ENCODE data around the gene PIGU. TPM values are rescaled to one million over a fixed set of nuclear protein-coding genes. Genes with fewer than 3 reads are reported as not detected.

Gene PIGU
- total and polyA plus RNA-seq, 4 donors = 6.4 to 10.0 (median 7.2) TPM

- TF ChIP-seq TAF1 (conservative IDR thresholded peaks at IDR 0.05) (no peak), EGR1 (IDR thresholded peaks at IDR 0.05; ENCODE audit: low read depth in 2 of 2) (no peak), HNF4A (conservative IDR thresholded peaks at IDR 0.05) (no peak), NR2F2 (IDR thresholded peaks at IDR 0.05) (no peak), YY1 (IDR thresholded peaks at IDR 0.05) (no peak), FOXA1 (IDR thresholded peaks at IDR 0.05) (no peak), HNF4G (IDR thresholded peaks at IDR 0.05) (no peak)
- TF ChIP-seq, protein P1, sequence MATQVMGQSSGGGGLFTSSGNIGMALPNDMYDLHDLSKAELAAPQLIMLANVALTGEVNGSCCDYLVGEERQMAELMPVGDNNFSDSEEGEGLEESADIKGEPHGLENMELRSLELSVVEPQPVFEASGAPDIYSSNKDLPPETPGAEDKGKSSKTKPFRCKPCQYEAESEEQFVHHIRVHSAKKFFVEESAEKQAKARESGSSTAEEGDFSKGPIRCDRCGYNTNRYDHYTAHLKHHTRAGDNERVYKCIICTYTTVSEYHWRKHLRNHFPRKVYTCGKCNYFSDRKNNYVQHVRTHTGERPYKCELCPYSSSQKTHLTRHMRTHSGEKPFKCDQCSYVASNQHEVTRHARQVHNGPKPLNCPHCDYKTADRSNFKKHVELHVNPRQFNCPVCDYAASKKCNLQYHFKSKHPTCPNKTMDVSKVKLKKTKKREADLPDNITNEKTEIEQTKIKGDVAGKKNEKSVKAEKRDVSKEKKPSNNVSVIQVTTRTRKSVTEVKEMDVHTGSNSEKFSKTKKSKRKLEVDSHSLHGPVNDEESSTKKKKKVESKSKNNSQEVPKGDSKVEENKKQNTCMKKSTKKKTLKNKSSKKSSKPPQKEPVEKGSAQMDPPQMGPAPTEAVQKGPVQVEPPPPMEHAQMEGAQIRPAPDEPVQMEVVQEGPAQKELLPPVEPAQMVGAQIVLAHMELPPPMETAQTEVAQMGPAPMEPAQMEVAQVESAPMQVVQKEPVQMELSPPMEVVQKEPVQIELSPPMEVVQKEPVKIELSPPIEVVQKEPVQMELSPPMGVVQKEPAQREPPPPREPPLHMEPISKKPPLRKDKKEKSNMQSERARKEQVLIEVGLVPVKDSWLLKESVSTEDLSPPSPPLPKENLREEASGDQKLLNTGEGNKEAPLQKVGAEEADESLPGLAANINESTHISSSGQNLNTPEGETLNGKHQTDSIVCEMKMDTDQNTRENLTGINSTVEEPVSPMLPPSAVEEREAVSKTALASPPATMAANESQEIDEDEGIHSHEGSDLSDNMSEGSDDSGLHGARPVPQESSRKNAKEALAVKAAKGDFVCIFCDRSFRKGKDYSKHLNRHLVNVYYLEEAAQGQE (IDR thresholded peaks at IDR 0.05) = no peak
- 79% methylated on average over 12 of the region's 12 CpGs for WGBS
- no peak for DNase-seq (ENCODE audit: low spot score)
- Histone ChIP-seq H3K4me1 (ENCODE audit: control insufficient read depth in 4 of 4, insufficient read depth in 4 of 4, low read length in 3 of 4) (peaks cover 0 to 9% (median 6%) of the 10 kb centered on the region in 4 donors), H3K9ac (ENCODE audit: low read depth in 1 of 2, low read length in 2 of 2) (no peak overlapping the region), H3K36me3 (ENCODE audit: control insufficient read depth in 4 of 4, insufficient read depth in 3 of 4, low read depth in 1 of 4, low read length in 3 of 4) (peaks cover 8 to 14% (median 13%) of the 10 kb centered on the region in 4 donors), H3K4me3 (ENCODE audit: low read depth in 1 of 3, low read length in 3 of 3) (no peak overlapping the region), H3K27me3 (ENCODE audit: control insufficient read depth in 4 of 4, insufficient read depth in 4 of 4, low read length in 3 of 4) (no peaks in the 10 kb centered on the region), H3K27ac (ENCODE audit: low read depth in 1 of 2, low read length in 2 of 2) (no peak overlapping the region), H3K9me3 (ENCODE audit: control insufficient read depth in 4 of 4, low read length in 3 of 4) (no peaks in the 10 kb centered on the region)
These were observed 133.3 kb downstream of the PIGU start for GRCh38 chr20:34543463-34544056.

DNA sequence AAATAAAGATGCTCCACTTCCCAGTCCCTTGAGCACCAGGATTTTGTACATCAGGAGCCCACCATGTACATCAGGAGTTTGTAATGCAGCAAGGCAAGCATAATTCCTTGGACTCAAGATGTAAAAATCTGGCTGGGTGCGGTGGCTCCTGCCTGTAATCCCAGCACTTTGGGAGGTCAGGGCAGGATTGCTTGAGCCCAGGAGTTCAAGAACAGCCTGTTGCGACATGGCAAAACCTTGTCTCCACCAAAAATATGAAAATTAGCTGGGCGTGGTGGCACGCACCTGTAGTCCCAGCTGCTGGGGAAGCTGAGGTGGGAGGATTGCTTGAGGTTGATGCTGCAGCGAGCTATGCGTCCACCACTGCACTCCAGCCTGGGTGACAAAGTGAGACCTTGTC, 134.5 kb downstream of the PIGU start:
- DNase-seq (ENCODE audit: low spot score) = no peak
- Histone ChIP-seq H3K4me1 (ENCODE audit: control insufficient read depth in 4 of 4, insufficient read depth in 4 of 4, low read length in 3 of 4) (peaks cover 0 to 11% (median 8%) of the 10 kb centered on the region in 4 donors), H3K27ac (ENCODE audit: low read depth in 1 of 2, low read length in 2 of 2) (no peak overlapping the region), H3K4me3 (ENCODE audit: low read depth in 1 of 3, low read length in 3 of 3) (no peak overlapping the region), H3K9me3 (ENCODE audit: control insufficient read depth in 4 of 4, low read length in 3 of 4) (no peaks in the 10 kb centered on the region), H3K27me3 (ENCODE audit: control insufficient read depth in 4 of 4, insufficient read depth in 4 of 4, low read length in 3 of 4) (no peaks in the 10 kb centered on the region), H3K36me3 (ENCODE audit: control insufficient read depth in 4 of 4, insufficient read depth in 3 of 4, low read depth in 1 of 4, low read length in 3 of 4) (peaks cover 8 to 14% (median 13%) of the 10 kb centered on the region in 4 donors), H3K9ac (ENCODE audit: low read depth in 1 of 2, low read length in 2 of 2) (no peak overlapping the region)
- TF ChIP-seq FOXA1 (IDR thresholded peaks at IDR 0.05) = no peak
- TF ChIP-seq TAF1 (conservative IDR thresholded peaks at IDR 0.05) = no peak
- no peak for TF ChIP-seq RXRA (IDR thresholded peaks at IDR 0.05)
- 98% methylated on average over 6 of the region's 6 CpGs for WGBS

DNA sequence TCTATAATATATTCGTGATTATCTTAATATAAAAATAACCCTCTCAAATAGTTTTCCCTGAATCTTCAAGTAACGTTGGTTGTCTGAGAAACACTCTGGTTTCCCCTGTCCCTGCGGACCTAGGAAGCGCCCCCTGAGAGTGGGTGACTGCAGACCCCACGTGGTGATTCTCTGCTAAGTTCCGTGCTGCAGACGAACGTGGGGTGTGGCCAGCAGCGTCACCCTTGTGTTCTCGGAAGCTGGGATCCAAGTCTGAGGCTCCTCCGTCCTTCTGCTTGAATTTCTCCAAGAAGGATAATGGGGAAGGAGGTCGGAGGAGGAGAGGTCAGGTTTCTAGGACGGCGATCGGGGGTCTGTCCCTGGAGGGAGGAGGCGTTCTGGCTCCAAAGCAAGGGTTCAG, 135.0 kb downstream of the PIGU start:
- H3K27me3 ChIP-seq (ENCODE audit: control insufficient read depth in 4 of 4, insufficient read depth in 4 of 4, low read length in 3 of 4) = no peaks in the 10 kb centered on the region
- 83% methylated on average over 16 of the region's 16 CpGs for WGBS
- H3K4me1 ChIP-seq (ENCODE audit: control insufficient read depth in 4 of 4, insufficient read depth in 4 of 4, low read length in 3 of 4) = peaks cover 0 to 11% (median 8%) of the 10 kb centered on the region in 4 donors
- no peak overlapping the region for H3K27ac ChIP-seq (ENCODE audit: low read depth in 1 of 2, low read length in 2 of 2)
- H3K4me3 ChIP-seq (ENCODE audit: low read depth in 1 of 3, low read length in 3 of 3) = no peak overlapping the region
- DNase-seq (ENCODE audit: low spot score) = no peak
- H3K36me3 ChIP-seq (ENCODE audit: control insufficient read depth in 4 of 4, insufficient read depth in 3 of 4, low read depth in 1 of 4, low read length in 3 of 4) = peaks cover 8 to 17% (median 15%) of the 10 kb centered on the region in 4 donors
- H3K9ac ChIP-seq (ENCODE audit: low read depth in 1 of 2, low read length in 2 of 2) = no peak overlapping the region
- H3K9me3 ChIP-seq (ENCODE audit: control insufficient read depth in 4 of 4, low read length in 3 of 4) = no peaks in the 10 kb centered on the region
- TF ChIP-seq ZBTB33 (IDR thresholded peaks at IDR 0.05) (no peak), HNF4G (IDR thresholded peaks at IDR 0.05) (no peak), YY1 (IDR thresholded peaks at IDR 0.05) (no peak), TAF1 (conservative IDR thresholded peaks at IDR 0.05) (no peak), MAX (IDR thresholded peaks at IDR 0.05) (no peak), EGR1 (IDR thresholded peaks at IDR 0.05; ENCODE audit: low read depth in 2 of 2) (no peak), RXRA (IDR thresholded peaks at IDR 0.05) (no peak), RAD21 (IDR thresholded peaks at IDR 0.05) (no peak), HNF4A (conservative IDR thresholded peaks at IDR 0.05) (no peak), FOXA2 (IDR thresholded peaks at IDR 0.05) (no peak), FOXA1 (IDR thresholded peaks at IDR 0.05) (no peak), ATF3 (IDR thresholded peaks at IDR 0.05) (no peak)
- TF ChIP-seq, protein P2, sequence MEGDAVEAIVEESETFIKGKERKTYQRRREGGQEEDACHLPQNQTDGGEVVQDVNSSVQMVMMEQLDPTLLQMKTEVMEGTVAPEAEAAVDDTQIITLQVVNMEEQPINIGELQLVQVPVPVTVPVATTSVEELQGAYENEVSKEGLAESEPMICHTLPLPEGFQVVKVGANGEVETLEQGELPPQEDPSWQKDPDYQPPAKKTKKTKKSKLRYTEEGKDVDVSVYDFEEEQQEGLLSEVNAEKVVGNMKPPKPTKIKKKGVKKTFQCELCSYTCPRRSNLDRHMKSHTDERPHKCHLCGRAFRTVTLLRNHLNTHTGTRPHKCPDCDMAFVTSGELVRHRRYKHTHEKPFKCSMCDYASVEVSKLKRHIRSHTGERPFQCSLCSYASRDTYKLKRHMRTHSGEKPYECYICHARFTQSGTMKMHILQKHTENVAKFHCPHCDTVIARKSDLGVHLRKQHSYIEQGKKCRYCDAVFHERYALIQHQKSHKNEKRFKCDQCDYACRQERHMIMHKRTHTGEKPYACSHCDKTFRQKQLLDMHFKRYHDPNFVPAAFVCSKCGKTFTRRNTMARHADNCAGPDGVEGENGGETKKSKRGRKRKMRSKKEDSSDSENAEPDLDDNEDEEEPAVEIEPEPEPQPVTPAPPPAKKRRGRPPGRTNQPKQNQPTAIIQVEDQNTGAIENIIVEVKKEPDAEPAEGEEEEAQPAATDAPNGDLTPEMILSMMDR (IDR thresholded peaks at IDR 0.05; ENCODE audit: low read depth, low read length, missing input control) = no peak
- TF ChIP-seq, protein P1 (IDR thresholded peaks at IDR 0.05) = no peak
